HepG2 (cell line): ENCODE measurements around the gene EEF1A2. TPM values are rescaled to one million over a fixed set of nuclear protein-coding genes. Genes with fewer than 3 reads are reported as not detected.

ENCODE experiments used
- ATAC-seq: fragments of 200-7000 bp; cut with Tn5 transposase; 3 replicates; pipeline ENCODE4 v1.9.1; 2020; ENCODE audit warnings: mild to moderate bottlenecking, moderate library complexity
- BruUV-seq: library from RNA; stranded (reverse); fragments of 400-500 nt; replicated peaks from 2 replicates; lab custom pipeline; 2021; lab: Mats Ljungman, UMichigan
- CTCF ChIA-PET: fragments of 300-600 bp; formaldehyde crosslinking; extraction: SDS; loops from one replicate; lab custom pipeline; 2021; ENCODE audit warnings: low total read pairs, inconsistent platforms, low intra/inter-chr PET ratio; lab: Yijun Ruan, JAX
- POLR2A ChIA-PET: fragments of 350-600 bp; sonication (Branson Sonifier 250); formaldehyde crosslinking; loops from one replicate; lab custom pipeline; 2020; ENCODE audit warnings: antibody characterized with exemption, inconsistent platforms; lab: Yijun Ruan, JAX
- DNase-seq: peaks from one replicate; pipeline ENCODE4 v3.0.0-alpha.2; 2015; ENCODE audit warnings: low spot score
- FAIRE-seq: peaks from 3 replicates; lab custom pipeline; 2011; peaks lifted over from hg19 to GRCh38; lab: Jason Lieb, UNC
- H2AFZ ChIP-seq: one replicate; pipeline ENCODE4 v1.6.1; 2011; ENCODE audit warnings: low read length, inconsistent platforms
- H3K27ac ChIP-seq: fragments of 300-600 bp; 3 replicates; pipeline ENCODE4 v1.8.0; 2011; ENCODE audit warnings: mixed run types, mild to moderate bottlenecking, mixed read lengths, low read length, inconsistent platforms; ENCODE audit not compliant: insufficient read depth; ENCODE audit errors: extremely low read length
- H3K27me3 ChIP-seq, 2 experiments: fragments of 200-600 bp in 1 of 2; 2 replicates in 1 of 2; 3 replicates in 1 of 2; pipeline versions ENCODE4 v1.6.0 to v1.8.0; 2011; ENCODE audit warnings: low read length in 2 of 2, mild to moderate bottlenecking in 2 of 2, moderate library complexity in 2 of 2, inconsistent platforms in 1 of 2; ENCODE audit not compliant: insufficient read depth in 2 of 2, control insufficient read depth in 1 of 2
- H3K36me3 ChIP-seq, 2 experiments: fragments of 200-600 bp in 1 of 2; replicated peaks in 1 of 2; 2 replicates in 1 of 2; 3 replicates in 1 of 2; pipeline versions ENCODE4 v1.5.1 to v1.8.0; 2011; ENCODE audit warnings: low read length in 2 of 2, inconsistent platforms in 1 of 2; ENCODE audit not compliant: insufficient read depth in 2 of 2, control insufficient read depth in 1 of 2
- H3K4me1 ChIP-seq: 2 replicates; pipeline ENCODE4 v1.5.1; 2012; ENCODE audit warnings: low read length, inconsistent platforms; ENCODE audit not compliant: insufficient read depth
- H3K4me2 ChIP-seq: 2 replicates; pipeline ENCODE4 v1.6.0; 2011; ENCODE audit warnings: low read depth, low read length, inconsistent platforms
- H3K4me3 ChIP-seq, 3 experiments: fragments of 200-600 bp in 1 of 3; sonication (generic), shearing (Covaris generic) in 1 of 3; replicated peaks in 1 of 3; 2 replicates each; pipeline ENCODE4 v1.5.1; 2011 to 2016; ENCODE audit warnings: low read length in 3 of 3, inconsistent platforms in 2 of 3, low read depth in 2 of 3, mild to moderate bottlenecking in 2 of 3, control low read depth in 1 of 3, mixed read lengths in 1 of 3; ENCODE audit not compliant: insufficient read depth in 1 of 3
- H3K79me2 ChIP-seq: one replicate; pipeline ENCODE4 v1.6.1; 2011; ENCODE audit warnings: low read length, inconsistent platforms; ENCODE audit not compliant: insufficient read depth
- H3K9ac ChIP-seq: 2 replicates; pipeline ENCODE4 v1.6.0; 2011; ENCODE audit warnings: mild to moderate bottlenecking, low read depth, low read length, inconsistent platforms; ENCODE audit not compliant: insufficient read depth
- H3K9me3 ChIP-seq: 2 replicates; pipeline ENCODE4 v1.5.1; 2012; ENCODE audit warnings: mild to moderate bottlenecking, low read length
- H4K20me1 ChIP-seq: 2 replicates; pipeline ENCODE4 v1.6.0; 2011; ENCODE audit warnings: inconsistent platforms, mild to moderate bottlenecking, low read length, moderate library complexity; ENCODE audit not compliant: insufficient read depth
- ARNT2 ChIP-seq: sonication (generic); formaldehyde crosslinking; IDR thresholded peaks from 2 replicates; pipeline ENCODE4 v1.8.0; 2022; ENCODE audit warnings: mild to moderate bottlenecking, low read depth, missing genetic modification reagents, moderate library complexity
- CREM ChIP-seq, 2 experiments: sonication (generic) in 1 of 2; formaldehyde crosslinking in 1 of 2; IDR thresholded peaks; 2 replicates each; pipeline versions ENCODE4 v1.4.0 to v1.6.1; 2016 to 2020; ENCODE audit warnings: antibody characterized with exemption in 1 of 2, mild to moderate bottlenecking in 1 of 2, missing genetic modification reagents in 1 of 2
- ELK4 ChIP-seq: sonication (generic); formaldehyde crosslinking; IDR thresholded peaks from 2 replicates; pipeline ENCODE4 v1.9.0; 2021; ENCODE audit warnings: missing genetic modification reagents, borderline replicate concordance
- ZFX ChIP-seq: sonication (generic); formaldehyde crosslinking; IDR thresholded peaks from 2 replicates; pipeline ENCODE4 v1.4.0; 2020; ENCODE audit warnings: mild to moderate bottlenecking, low read depth, missing genetic modification reagents, moderate library complexity
- ZMAT3 ChIP-seq: sonication (generic); formaldehyde crosslinking; conservative IDR thresholded peaks from 2 replicates; pipeline ENCODE4 v1.7.0; 2021; ENCODE audit warnings: missing genetic modification reagents
- ZNF362 ChIP-seq: sonication (generic); formaldehyde crosslinking; IDR thresholded peaks from 2 replicates; pipeline ENCODE4 v1.4.0; 2020; ENCODE audit warnings: missing genetic modification reagents, mild to moderate bottlenecking, borderline replicate concordance
- ZNF510 ChIP-seq: sonication (generic); formaldehyde crosslinking; IDR thresholded peaks from 2 replicates; pipeline ENCODE4 v1.4.0; 2020; ENCODE audit warnings: low read depth, mild to moderate bottlenecking, missing genetic modification reagents
- WGBS: methylation state at CpG from one replicate; pipeline ENCODE4 v1.1.6; 2017; ENCODE audit warnings: low lambda C conversion rate; 5-methylcytosine and 5-hydroxymethylcytosine counted together
- in situ Hi-C: cut with HindIII; loops from 2 replicates; pipeline ENCODE4 v1.10.0; 2017; ENCODE audit warnings: low pct_unique_long_range_greater_than_20kb; ENCODE audit not compliant: extremely low pct_ligation_motif_present
- intact Hi-C: fragments of 100-400 bp; cut with micrococcal nuclease; formaldehyde crosslinking; loops from one replicate; pipeline ENCODE4 v1.10.0; 2022; ENCODE audit not compliant: unreplicated experiment
- polyA plus RNA-seq, 8 experiments: library from polyadenylated mRNA; depleted of rRNA in 3 of 8; stranded (reverse) in 7 of 8; unstranded in 1 of 8; fragments of >200 nt; fragmentation: Illumina TruSeq in 4 of 8; extraction: Trizol in 4 of 8; gene quantifications; 2 replicates each; pipeline versions ENCODE4 v1.2.1 to v1.2.3, GENCODE V29; 2011 to 2016; ENCODE audit warnings: low read depth in 4 of 8, missing spikeins in 1 of 8, mixed read lengths in 1 of 8; ENCODE audit not compliant: insufficient read depth in 1 of 8
- total RNA-seq, 5 experiments: library from RNA; depleted of rRNA; stranded (reverse); fragments of >200 nt; fragmentation: Illumina TruSeq; extraction: Trizol; gene quantifications; 2 replicates each; pipeline ENCODE4 v1.2.3, GENCODE V29; 2016; ENCODE audit warnings: low read depth in 1 of 5

The EEF1A2 gene
- total and polyA plus RNA-seq, 2 of the 13 experiments (the other 11 are each of a cell fraction or from before 2014, with no cell fraction given), result 0.44 to 0.87 TPM

- Histone ChIP-seq H3K4me3 (no peak overlapping the region), H3K27ac (no peak overlapping the region), H3K4me2 (no peak overlapping the region), H3K9ac (no peak overlapping the region), H4K20me1 (peaks cover 4% of the 10 kb centered on the region; the same call in 1 of the 2 replicates), H2AFZ (no peak overlapping the region), H3K27me3 (peaks cover 32 to 66% of the 10 kb centered on the region in 2 experiments), H3K9me3 (no peaks in the 10 kb centered on the region), H3K79me2 (no peaks in the 10 kb centered on the region), H3K4me1 (peaks cover 18% of the 10 kb centered on the region), H3K36me3 (no peaks in the 10 kb centered on the region)
- no TSS peak for BruUV-seq
- ATAC-seq (peak; percentile 35), DNase-seq (no peak), FAIRE-seq (no peak)
- TF ChIP-seq ZNF510 (no peak), ZNF362 (CRISPR knock-in tag) (no peak), ARNT2 (no peak), ZMAT3 (CRISPR knock-in tag) (no peak), ELK4 (CRISPR knock-in tag) (no peak), ZFX (CRISPR knock-in tag) (no peak), CREM (IDR thresholded peaks at IDR 0.05) (no peak), CREM (CRISPR knock-in tag; IDR thresholded peaks at IDR 0.05) (0 out of 2 replicates have a peak, but pooled peaks have one; percentile 19)
- intact Hi-C loops, result loop anchor here (10.0 kb wide), 1 partner anchor 125 kb away; the partner anchor contains the start of genes RTEL1 and STMN3
- ChIA-PET CTCF (no interaction called here), POLR2A (no interaction called here)
- WGBS, result 47% methylated on average over 31 of the region's 39 CpGs
- in situ Hi-C loops, result no loop called here
Observed at GRCh38 chr20:63529861-63530787, 31.2 kb upstream of the EEF1A2 start.
